IPS DF 6.9 (cell line): ENCODE results near the gene NCKAP5.
"Not testable (repeated sequence)": the region's sequence is repeated elsewhere in the genome, so short reads cannot be mapped to it uniquely, and the experiment has no call there.

Source experiments
- DNase-seq: peaks from one replicate; pipeline ENCODE4 v3.0.0-alpha.2; 2013; ENCODE audit warnings: low read depth, low spot score
- H3K27ac ChIP-seq: one replicate; pipeline ENCODE4 v1.5.1; 2013; ENCODE audit warnings: low read length, control low read depth
- H3K27me3 ChIP-seq: 2 replicates; pipeline ENCODE4 v1.6.1; 2013; ENCODE audit warnings: mild to moderate bottlenecking, low read length; ENCODE audit not compliant: control insufficient read depth, insufficient read depth
- H3K36me3 ChIP-seq: 2 replicates; pipeline ENCODE4 v1.6.1; 2013; ENCODE audit warnings: low read length; ENCODE audit not compliant: control insufficient read depth, insufficient read depth
- H3K4me1 ChIP-seq: 2 replicates; pipeline ENCODE4 v1.6.1; 2013; ENCODE audit warnings: low read length; ENCODE audit not compliant: control insufficient read depth, insufficient read depth
- H3K4me3 ChIP-seq: 2 replicates; pipeline ENCODE4 v1.5.1; 2013; ENCODE audit warnings: mild to moderate bottlenecking, low read length
- H3K9me3 ChIP-seq: 2 replicates; pipeline ENCODE4 v1.6.1; 2013; ENCODE audit warnings: low read length, inconsistent platforms; ENCODE audit not compliant: control insufficient read depth, insufficient read depth
- WGBS: extraction: QIAGEN DNeasy Blood & Tissue Kit; methylation state at CpG from one replicate; pipeline ENCODE4 v1.1.7; 2013; ENCODE audit warnings: mixed read lengths, missing lambda C conversion rate; ENCODE audit not compliant: insufficient read length, insufficient coverage; 5-methylcytosine and 5-hydroxymethylcytosine counted together

NCKAP5 gene

GRCh38 chr2:132725148-132725547, 843.1 kb downstream of the NCKAP5 start:
- Histone ChIP-seq H3K27me3 (no peaks in the 10 kb centered on the region), H3K4me3 (no peak overlapping the region), H3K27ac (no peak overlapping the region), H3K9me3 (no peaks in the 10 kb centered on the region), H3K36me3 (no peaks in the 10 kb centered on the region), H3K4me1 (no peaks in the 10 kb centered on the region)
- WGBS: no CpG with 5 or more reads among the region's 1 CpG
- DNase-seq: no peak

GRCh38 chr2:132721938-132722337, 846.3 kb downstream of the NCKAP5 start:
- no peaks in the 10 kb centered on the region for H3K4me1 ChIP-seq
- H3K9me3 ChIP-seq: no peaks in the 10 kb centered on the region
- H3K4me3 ChIP-seq: no peak overlapping the region
- WGBS: no CpG with 5 or more reads among the region's 2 CpGs
- no peak overlapping the region for H3K27ac ChIP-seq
- DNase-seq: no peak
- H3K36me3 ChIP-seq: no peaks in the 10 kb centered on the region
- no peaks in the 10 kb centered on the region for H3K27me3 ChIP-seq

DNA sequence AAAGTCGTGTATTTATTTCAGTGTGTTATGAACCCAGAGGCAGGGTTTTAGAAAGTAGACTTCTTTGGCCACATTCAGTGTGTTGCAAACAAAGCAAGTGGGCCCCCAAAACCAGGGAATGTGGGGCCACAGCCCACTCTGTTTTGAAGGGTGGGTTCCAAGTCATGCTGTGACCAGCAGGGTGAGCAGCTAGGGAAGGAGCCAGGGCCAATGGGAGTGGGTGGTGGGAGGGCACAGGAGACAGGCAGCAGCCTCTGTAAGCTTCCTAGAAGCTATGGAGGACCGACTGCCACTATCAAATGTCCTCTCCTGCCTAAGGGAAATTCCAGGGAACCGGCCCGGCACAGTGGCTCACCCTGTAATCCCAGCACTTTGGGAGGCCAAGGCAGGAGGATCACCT, 847.9 kb downstream of the NCKAP5 start:
- Histone ChIP-seq H3K9me3 (no peaks in the 10 kb centered on the region), H3K4me1 (no peaks in the 10 kb centered on the region), H3K36me3 (no peaks in the 10 kb centered on the region), H3K4me3 (no peak overlapping the region), H3K27me3 (no peaks in the 10 kb centered on the region), H3K27ac (no peak overlapping the region)
- DNase-seq: no peak
- no CpG with 5 or more reads among the region's 4 CpGs for WGBS

GRCh38 chr2:132719480-132719879, 848.8 kb downstream of the NCKAP5 start:
- Histone ChIP-seq H3K27me3 (no peaks in the 10 kb centered on the region), H3K4me1 (no peaks in the 10 kb centered on the region), H3K27ac (no peak overlapping the region), H3K4me3 (no peak overlapping the region), H3K36me3 (no peaks in the 10 kb centered on the region), H3K9me3 (no peaks in the 10 kb centered on the region)
- no peak for DNase-seq
- no CpG with 5 or more reads among the region's 9 CpGs for WGBS

DNA sequence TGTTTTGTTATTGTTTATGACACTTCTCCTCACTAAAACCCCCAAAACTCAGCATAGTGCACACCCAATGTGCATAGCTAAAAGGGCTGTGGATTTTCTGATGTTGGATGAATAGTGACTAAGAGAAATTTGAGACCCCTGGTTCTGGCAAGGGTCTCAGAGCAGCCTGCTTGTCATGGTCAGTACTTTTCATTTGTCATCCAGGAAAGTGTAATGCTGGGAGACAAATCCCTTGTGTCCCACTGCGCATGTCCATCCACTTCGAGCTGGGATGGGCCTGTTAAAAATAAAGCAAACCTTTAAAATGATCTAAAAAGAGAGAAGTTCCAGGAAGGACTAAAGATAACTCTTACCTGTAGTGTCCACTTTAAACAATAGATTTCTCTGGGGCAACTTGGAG, 851.3 kb downstream of the NCKAP5 start:
- H3K36me3 ChIP-seq: no peaks in the 10 kb centered on the region
- no peaks in the 10 kb centered on the region for H3K9me3 ChIP-seq
- H3K4me3 ChIP-seq: no peak overlapping the region
- no peaks in the 10 kb centered on the region for H3K4me1 ChIP-seq
- no peaks in the 10 kb centered on the region for H3K27me3 ChIP-seq
- no peak overlapping the region for H3K27ac ChIP-seq
- DNase-seq: no peak
- no CpG with 5 or more reads among the region's 2 CpGs for WGBS

DNA sequence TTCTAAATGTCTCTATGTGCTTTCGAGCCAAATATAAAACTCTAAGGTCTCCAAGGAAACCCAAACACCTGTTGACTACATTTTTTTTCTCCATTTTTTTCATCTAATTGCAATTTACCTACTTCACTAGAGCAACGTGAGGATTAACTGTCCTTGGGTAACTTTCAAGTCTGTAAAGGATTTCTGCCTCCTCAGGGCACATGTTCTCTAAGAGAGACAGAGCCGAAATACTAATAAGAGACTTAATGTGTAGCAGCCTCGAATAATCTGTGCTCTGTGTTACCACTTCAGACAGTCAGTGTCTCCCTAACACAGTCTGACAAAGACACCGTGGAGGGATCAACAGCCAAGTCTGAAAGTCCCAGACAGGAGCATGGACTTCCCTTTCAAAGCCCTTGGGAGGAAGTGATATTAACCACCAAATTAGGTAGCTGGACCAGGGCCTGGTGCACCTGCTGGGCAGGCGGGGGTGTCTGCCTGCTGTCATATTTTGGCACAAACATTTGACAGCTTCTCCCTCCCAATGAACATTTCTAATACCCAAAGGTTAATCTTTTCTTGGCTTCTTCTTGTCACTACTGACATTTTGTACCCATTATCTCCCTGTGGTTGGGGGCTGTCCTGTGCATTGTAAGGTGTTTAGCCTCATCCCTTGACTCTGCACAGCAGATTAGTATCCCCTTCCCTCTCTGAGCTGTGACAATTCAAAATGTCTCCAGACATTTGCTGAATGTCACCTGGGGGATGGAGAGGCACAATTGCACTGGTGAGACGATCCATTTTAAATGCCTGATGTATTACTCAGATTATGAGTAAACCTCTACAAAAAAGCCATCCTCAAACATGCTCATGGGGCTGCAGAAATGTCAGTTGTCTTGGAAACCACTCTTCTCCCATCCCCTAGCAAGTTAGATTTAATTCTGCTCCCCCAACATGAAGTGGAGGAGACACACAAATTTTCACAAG, 852.6 kb downstream of the NCKAP5 start:
- no peak for DNase-seq
- Histone ChIP-seq H3K27ac (no peak overlapping the region), H3K27me3 (no peaks in the 10 kb centered on the region), H3K36me3 (no peaks in the 10 kb centered on the region), H3K9me3 (no peaks in the 10 kb centered on the region), H3K4me3 (no peak overlapping the region), H3K4me1 (no peaks in the 10 kb centered on the region)
- WGBS: no CpG with 5 or more reads among the region's 7 CpGs

DNA sequence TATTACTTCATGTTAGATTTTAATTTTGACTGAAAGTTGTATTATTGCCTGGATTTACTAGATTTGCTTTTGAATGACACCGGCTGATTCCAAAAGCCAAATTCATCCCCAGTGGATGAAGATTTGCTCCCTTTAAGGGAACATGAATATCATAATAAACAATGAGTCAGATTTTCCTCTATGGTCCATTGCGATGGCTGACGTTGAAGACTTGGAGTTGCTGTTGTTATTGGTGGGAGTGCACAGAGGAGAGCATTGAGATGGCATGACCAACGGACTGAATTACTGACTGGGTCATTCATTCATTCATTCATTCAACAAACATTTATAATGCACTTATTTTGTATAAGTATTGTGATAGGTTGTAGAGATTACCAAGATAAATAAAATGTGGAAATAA, 864.9 kb downstream of the NCKAP5 start:
- H3K27me3 ChIP-seq: no peaks in the 10 kb centered on the region
- no CpG with 5 or more reads among the region's 4 CpGs for WGBS
- no peaks in the 10 kb centered on the region for H3K4me1 ChIP-seq
- no peaks in the 10 kb centered on the region for H3K9me3 ChIP-seq
- no peak overlapping the region for H3K4me3 ChIP-seq
- H3K27ac ChIP-seq: no peak overlapping the region
- DNase-seq: no peak
- no peaks in the 10 kb centered on the region for H3K36me3 ChIP-seq

- no peaks in the 10 kb centered on the region for H3K36me3 ChIP-seq
- no peaks in the 10 kb centered on the region for H3K27me3 ChIP-seq
- no peak for DNase-seq
- H3K4me3 ChIP-seq: no peak overlapping the region
- no peaks in the 10 kb centered on the region for H3K9me3 ChIP-seq
- no CpG with 5 or more reads among the region's 2 CpGs for WGBS
- no peak overlapping the region for H3K27ac ChIP-seq
- no peaks in the 10 kb centered on the region for H3K4me1 ChIP-seq
Measured at GRCh38 chr2:132701810-132702209, 866.5 kb downstream of the NCKAP5 start.

GRCh38 chr2:132699802-132700201, 868.5 kb downstream of the NCKAP5 start:
- WGBS: no CpG with 5 or more reads among the region's 2 CpGs
- not testable (repeated sequence) for H3K9me3 ChIP-seq, H3K4me3 ChIP-seq, H3K4me1 ChIP-seq, H3K27me3 ChIP-seq, DNase-seq, H3K27ac ChIP-seq, H3K36me3 ChIP-seq

- not testable (repeated sequence) for H3K4me3 ChIP-seq, DNase-seq, H3K36me3 ChIP-seq, H3K27ac ChIP-seq, H3K27me3 ChIP-seq, H3K9me3 ChIP-seq, H3K4me1 ChIP-seq
- WGBS: no CpG with 5 or more reads among the region's 3 CpGs
Measured at GRCh38 chr2:132698347-132698746, 869.9 kb downstream of the NCKAP5 start.
